Measurements from ENCODE around the gene OBSCN.

DNA sequence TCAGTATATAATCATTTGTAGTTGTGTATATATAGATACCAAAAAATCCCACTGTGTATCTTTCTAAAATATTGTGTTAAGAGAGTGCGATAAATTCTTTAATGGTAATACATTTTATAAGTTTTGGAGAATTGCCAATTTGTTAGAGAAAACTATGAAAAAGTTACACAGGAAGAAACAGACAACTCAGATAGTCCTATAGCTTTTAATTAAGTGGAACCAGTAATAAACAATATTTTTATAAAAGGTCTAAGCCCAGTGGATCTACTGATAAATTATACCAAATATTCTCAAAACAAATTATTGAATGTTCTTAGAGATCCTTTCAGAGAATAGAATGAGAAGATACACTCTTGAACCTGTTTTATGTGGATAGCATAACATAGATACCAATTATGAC, 50.6 kb downstream of the OBSCN start:
- TF ChIP-seq, protein P1, sequence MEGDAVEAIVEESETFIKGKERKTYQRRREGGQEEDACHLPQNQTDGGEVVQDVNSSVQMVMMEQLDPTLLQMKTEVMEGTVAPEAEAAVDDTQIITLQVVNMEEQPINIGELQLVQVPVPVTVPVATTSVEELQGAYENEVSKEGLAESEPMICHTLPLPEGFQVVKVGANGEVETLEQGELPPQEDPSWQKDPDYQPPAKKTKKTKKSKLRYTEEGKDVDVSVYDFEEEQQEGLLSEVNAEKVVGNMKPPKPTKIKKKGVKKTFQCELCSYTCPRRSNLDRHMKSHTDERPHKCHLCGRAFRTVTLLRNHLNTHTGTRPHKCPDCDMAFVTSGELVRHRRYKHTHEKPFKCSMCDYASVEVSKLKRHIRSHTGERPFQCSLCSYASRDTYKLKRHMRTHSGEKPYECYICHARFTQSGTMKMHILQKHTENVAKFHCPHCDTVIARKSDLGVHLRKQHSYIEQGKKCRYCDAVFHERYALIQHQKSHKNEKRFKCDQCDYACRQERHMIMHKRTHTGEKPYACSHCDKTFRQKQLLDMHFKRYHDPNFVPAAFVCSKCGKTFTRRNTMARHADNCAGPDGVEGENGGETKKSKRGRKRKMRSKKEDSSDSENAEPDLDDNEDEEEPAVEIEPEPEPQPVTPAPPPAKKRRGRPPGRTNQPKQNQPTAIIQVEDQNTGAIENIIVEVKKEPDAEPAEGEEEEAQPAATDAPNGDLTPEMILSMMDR (IDR thresholded peaks at IDR 0.05) = no peak
- TF ChIP-seq EZH2 (IDR thresholded peaks at IDR 0.05; ENCODE audit: borderline replicate concordance, insufficient read depth, low read depth, low read length, poor library complexity, severe bottlenecking) = no peak
